ENCODE results near the gene ADIRF. TPM values are rescaled to one million over a fixed set of nuclear protein-coding genes. Genes with fewer than 3 reads are reported as not detected.

The ADIRF gene
- total and polyA plus RNA-seq, 9 of the 15 experiments (the other 6 are each of a cell fraction or from before 2014, with no cell fraction given): 0.08 TPM; not detected in 8

DNA sequence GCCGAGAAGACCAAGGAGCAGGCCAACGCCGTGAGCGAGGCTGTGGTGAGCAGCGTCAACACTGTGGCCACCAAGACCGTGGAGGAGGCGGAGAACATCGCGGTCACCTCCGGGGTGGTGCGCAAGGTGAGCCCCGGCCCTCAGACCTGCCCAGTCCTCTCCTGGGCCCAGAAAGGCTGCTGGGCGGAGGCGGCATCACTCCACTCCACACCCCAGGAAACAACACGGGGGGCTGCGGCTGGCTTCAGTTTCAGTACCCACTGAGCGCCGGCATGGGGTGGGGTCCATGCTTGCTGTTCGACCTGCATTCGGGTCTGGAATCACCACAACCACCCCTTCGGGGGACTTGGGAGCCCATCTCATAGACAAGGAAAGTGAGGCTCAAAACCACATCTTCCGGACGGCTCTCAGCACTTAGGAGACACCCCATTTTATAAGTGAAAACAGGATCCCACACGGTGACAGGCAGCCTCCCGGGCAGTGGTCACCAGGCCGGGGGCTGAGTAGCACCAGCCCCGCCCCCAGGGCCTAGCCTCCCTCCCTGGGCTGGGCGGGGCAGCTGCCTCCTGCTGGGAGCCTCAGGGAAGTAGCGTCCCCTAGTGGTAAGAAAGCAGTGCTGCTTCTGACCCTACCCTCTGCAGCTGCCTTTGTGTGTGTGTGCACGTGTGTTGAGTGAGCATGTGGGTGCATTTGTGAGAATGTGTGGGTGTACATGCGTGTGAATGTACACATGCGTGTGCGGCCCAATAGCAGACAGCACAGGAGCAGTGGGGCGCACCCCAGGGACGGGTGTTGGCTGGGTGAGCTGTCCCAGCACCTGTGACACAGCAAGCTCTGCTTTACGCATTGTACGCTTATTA lies 8.0 kb upstream of the ADIRF start:
- ATAC-seq (peak; percentile 80), DNase-seq (ENCODE audit: extremely low read depth in 1 of 4, low spot score in 3 of 4) (peak; percentile 85 to 92 (median 87)), FAIRE-seq (peak; percentile 94)
- in situ Hi-C loops (cut with MboI) (no loop called here), intact Hi-C loops (cut with micrococcal nuclease) (loop anchor here (1.0 kb wide), 2 partner anchors 21 to 272 kb away; no protein-coding TSS in a partner anchor)
- no TSS peak for BruUV-seq (replicated peaks)
- Histone ChIP-seq H4K20me1 (replicated peaks; ENCODE audit: control insufficient read depth, insufficient read depth, low read length) (no peaks in the 10 kb centered on the region), H3K27ac (ENCODE audit: extremely low read depth, low read depth, low read length) (peak overlapping the region; percentile 91), H3K4me2 (ENCODE audit: insufficient read depth, low read length) (peak overlapping the region; percentile 83), H3K4me3 (peak overlapping the region; percentile 49), H3K27me3 (ENCODE audit: control insufficient read depth in 2 of 2, insufficient read depth in 2 of 2, low read length in 2 of 2) (no peaks in the 10 kb centered on the region), H3K79me2 (ENCODE audit: control insufficient read depth, insufficient read depth, low read length) (peaks cover 17% of the 10 kb centered on the region; the same call in 2 of the 3 replicates), H3K4me1 (replicated peaks in 1 of 2; ENCODE audit: control insufficient read depth in 2 of 2, insufficient read depth in 2 of 2, low read length in 2 of 2) (peaks cover 53 to 84% of the 10 kb centered on the region in 2 experiments), H3K36me3 (ENCODE audit: control insufficient read depth, insufficient read depth, low read length) (peaks cover 4% of the 10 kb centered on the region; the same call in 2 of the 3 replicates), H2AFZ (ENCODE audit: low read depth, low read length) (peak overlapping the region; percentile 83), H3K9ac (ENCODE audit: insufficient read depth in 1 of 2, low read depth in 2 of 2, low read length in 2 of 2) (peak overlapping the region; percentile 79 to 90), H3K9me1 (ENCODE audit: control insufficient read depth, insufficient read depth, low read length) (no peaks in the 10 kb centered on the region), H3K9me3 (replicated peaks; ENCODE audit: control insufficient read depth, insufficient read depth, low read depth, low read length) (no peaks in the 10 kb centered on the region)
- ChIA-PET CTCF (ENCODE audit: low intra/inter-chr PET ratio) (interaction anchor here (0.7 to 4.5 kb wide), 2 partner anchors 21 to 267 kb away, joined by 4 to 28 read pairs; no protein-coding TSS in a partner anchor), POLR2A (interaction anchor here (0.6 to 1.0 kb wide), 3 partner anchors 16 to 221 kb away, joined by 3 read pairs; no protein-coding TSS in a partner anchor)
- 9% methylated on average over 27 of the region's 37 CpGs for WGBS (ENCODE audit: insufficient coverage, low coverage, missing lambda C conversion rate)
- 0 out of 2 replicates have a peak, but pooled peaks have one; percentile 20 for TF ChIP-seq DPF2 (IDR thresholded peaks at IDR 0.05)
- TF ChIP-seq ZFX (CRISPR knock-in tag; IDR thresholded peaks at IDR 0.05): peak; percentile 66
- no peak for TF ChIP-seq ZNF175 (CRISPR knock-in tag; IDR thresholded peaks at IDR 0.05; ENCODE audit: low read depth)
- no peak for TF ChIP-seq FOXM1 (IDR thresholded peaks at IDR 0.05; ENCODE audit: low read depth)
- no peak for TF ChIP-seq FOXM1 (CRISPR knock-in tag; IDR thresholded peaks at IDR 0.05; ENCODE audit: low read depth)
- TF ChIP-seq KLF16 (IDR thresholded peaks at IDR 0.05): peak; percentile 56; the same call in 1 of the 2 replicates
- TF ChIP-seq, protein P1, sequence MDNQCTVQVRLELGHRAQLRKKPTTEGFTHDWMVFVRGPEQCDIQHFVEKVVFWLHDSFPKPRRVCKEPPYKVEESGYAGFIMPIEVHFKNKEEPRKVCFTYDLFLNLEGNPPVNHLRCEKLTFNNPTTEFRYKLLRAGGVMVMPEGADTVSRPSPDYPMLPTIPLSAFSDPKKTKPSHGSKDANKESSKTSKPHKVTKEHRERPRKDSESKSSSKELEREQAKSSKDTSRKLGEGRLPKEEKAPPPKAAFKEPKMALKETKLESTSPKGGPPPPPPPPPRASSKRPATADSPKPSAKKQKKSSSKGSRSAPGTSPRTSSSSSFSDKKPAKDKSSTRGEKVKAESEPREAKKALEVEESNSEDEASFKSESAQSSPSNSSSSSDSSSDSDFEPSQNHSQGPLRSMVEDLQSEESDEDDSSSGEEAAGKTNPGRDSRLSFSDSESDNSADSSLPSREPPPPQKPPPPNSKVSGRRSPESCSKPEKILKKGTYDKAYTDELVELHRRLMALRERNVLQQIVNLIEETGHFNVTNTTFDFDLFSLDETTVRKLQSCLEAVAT (IDR thresholded peaks at IDR 0.05): peak in 1 of 2 experiments; percentile 44; a peak in 1 of 4 replicates
- TF ChIP-seq USF1 (CRISPR knock-in tag; IDR thresholded peaks at IDR 0.05): peak; percentile 27; the same call in 1 of the 2 replicates
- TF ChIP-seq, protein P2, sequence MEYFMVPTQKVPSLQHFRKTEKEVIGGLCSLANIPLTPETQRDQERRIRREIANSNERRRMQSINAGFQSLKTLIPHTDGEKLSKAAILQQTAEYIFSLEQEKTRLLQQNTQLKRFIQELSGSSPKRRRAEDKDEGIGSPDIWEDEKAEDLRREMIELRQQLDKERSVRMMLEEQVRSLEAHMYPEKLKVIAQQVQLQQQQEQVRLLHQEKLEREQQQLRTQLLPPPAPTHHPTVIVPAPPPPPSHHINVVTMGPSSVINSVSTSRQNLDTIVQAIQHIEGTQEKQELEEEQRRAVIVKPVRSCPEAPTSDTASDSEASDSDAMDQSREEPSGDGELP (CRISPR knock-in tag; IDR thresholded peaks at IDR 0.05; ENCODE audit: borderline replicate concordance): peak; percentile 77
- no peak for TF ChIP-seq FOXA3 (CRISPR knock-in tag; conservative IDR thresholded peaks at IDR 0.05 in 1 of 2, IDR thresholded peaks at IDR 0.05 in 1 of 2)
- TF ChIP-seq ZBTB7A (IDR thresholded peaks at IDR 0.05; ENCODE audit: borderline replicate concordance, control insufficient read depth, low read depth, low read length): peak; percentile 90
- no peak for TF ChIP-seq NFE2 (IDR thresholded peaks at IDR 0.05; ENCODE audit: low read depth)
- TF ChIP-seq EP300 (IDR thresholded peaks at IDR 0.05; ENCODE audit: low read length): 0 out of 2 replicates have a peak, but pooled peaks have one; percentile 5
- TF ChIP-seq, protein P3, sequence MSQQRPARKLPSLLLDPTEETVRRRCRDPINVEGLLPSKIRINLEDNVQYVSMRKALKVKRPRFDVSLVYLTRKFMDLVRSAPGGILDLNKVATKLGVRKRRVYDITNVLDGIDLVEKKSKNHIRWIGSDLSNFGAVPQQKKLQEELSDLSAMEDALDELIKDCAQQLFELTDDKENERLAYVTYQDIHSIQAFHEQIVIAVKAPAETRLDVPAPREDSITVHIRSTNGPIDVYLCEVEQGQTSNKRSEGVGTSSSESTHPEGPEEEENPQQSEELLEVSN (IDR thresholded peaks at IDR 0.05; ENCODE audit: borderline replicate concordance in 1 of 2, extremely low read depth in 1 of 2, insufficient read depth in 1 of 2, insufficient read length in 1 of 2, low read depth in 1 of 2, low read length in 1 of 2, poor library complexity in 1 of 2, severe bottlenecking in 1 of 2): peak in 1 of 2 experiments; percentile 14
- no peak for TF ChIP-seq ZNF354B (CRISPR knock-in tag; IDR thresholded peaks at IDR 0.05)

Measured in K562 (cell line).